Breast epithelium (tissue), 3 donors: ENCODE data around the gene BIRC5.

ENCODE experiments used
- POLR2A ChIP-seq: fragments of 450-650 bp; IDR thresholded peaks from one replicate; pipeline ENCODE4 v1.6.1; 2016; ENCODE audit warnings: antibody characterized with exemption, mild to moderate bottlenecking, moderate library complexity
- TF ChIP-seq, protein P1 (sequence below), 3 donors: fragments of 450-650 bp; IDR thresholded peaks; one replicate each; pipeline ENCODE4 v1.5.1; 2016 to 2017; ENCODE audit warnings: antibody characterized with exemption in 3 of 3, mild to moderate bottlenecking in 3 of 3, moderate library complexity in 3 of 3

DNA sequence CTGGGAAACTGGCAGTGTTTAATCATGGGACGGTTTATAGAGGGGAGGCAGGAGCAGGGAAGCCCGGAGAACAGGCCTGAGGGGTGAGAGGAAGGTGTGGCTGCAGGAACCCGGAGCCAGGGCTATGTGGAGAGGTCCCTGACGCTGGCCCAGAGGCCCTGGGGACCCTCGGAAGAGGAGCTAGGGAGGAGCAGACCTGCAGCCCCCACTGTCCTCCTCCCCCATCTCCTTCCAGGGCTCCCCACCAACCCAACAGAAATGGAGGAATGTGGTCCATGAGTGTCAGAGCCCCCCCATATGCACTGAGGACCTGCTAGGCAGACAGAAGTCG, 37.7 kb downstream of the BIRC5 start:
- TF ChIP-seq, protein P1, sequence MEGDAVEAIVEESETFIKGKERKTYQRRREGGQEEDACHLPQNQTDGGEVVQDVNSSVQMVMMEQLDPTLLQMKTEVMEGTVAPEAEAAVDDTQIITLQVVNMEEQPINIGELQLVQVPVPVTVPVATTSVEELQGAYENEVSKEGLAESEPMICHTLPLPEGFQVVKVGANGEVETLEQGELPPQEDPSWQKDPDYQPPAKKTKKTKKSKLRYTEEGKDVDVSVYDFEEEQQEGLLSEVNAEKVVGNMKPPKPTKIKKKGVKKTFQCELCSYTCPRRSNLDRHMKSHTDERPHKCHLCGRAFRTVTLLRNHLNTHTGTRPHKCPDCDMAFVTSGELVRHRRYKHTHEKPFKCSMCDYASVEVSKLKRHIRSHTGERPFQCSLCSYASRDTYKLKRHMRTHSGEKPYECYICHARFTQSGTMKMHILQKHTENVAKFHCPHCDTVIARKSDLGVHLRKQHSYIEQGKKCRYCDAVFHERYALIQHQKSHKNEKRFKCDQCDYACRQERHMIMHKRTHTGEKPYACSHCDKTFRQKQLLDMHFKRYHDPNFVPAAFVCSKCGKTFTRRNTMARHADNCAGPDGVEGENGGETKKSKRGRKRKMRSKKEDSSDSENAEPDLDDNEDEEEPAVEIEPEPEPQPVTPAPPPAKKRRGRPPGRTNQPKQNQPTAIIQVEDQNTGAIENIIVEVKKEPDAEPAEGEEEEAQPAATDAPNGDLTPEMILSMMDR (IDR thresholded peaks at IDR 0.05): no peak
- no peak for TF ChIP-seq POLR2A
